ENCODE measurements around the gene NOS1.
"Not testable (repeated sequence)": the region's sequence is repeated elsewhere in the genome, so short reads cannot be mapped to it uniquely, and the experiment has no call there.

Gene NOS1

DNA sequence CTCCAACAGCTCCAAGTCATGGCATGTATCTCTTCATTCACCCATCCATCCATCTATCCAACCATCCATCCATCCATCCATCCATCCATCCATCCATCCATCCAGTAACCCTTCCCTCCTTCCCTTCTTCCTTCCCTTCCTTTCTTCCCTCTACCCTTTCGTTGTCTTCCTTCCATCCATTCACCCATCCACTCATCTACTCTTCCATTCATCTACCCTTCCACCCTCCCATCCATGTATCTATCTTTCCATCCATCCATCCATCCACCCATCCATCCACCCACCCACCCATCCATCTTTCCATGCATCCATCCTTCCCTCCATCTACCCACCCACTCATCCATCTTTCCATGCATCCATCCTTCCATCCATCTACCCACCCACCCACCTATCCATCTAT is 117.9 kb downstream of the NOS1 start:
- no peak for DNase-seq

DNA sequence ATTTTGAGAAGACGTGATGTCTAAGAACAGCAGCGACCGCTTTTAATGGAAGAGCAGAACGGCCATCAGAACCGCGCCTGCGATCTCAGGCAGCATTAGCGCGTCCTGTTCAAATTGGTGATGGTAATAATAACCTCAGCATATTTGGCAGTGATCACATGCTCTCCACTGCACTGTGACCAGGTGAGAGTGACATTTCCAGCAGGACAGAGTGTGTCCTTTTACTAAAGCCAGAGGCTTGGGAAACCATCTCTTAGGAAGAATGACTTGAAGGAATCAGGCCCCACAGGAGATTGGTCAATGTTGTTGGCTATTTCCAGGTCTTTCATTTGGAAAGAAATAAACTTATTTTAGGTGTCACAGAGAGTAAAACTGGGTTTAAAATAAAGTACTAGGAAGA is 119.7 kb downstream of the NOS1 start:
- no peak for DNase-seq

GRCh38 chr12:117240081-117240755 is 121.2 kb downstream of the NOS1 start:
- no peak for DNase-seq

- DNase-seq, result peak; percentile 66
Measured at GRCh38 chr12:117236456-117237001, 124.9 kb downstream of the NOS1 start.

- DNase-seq, result no peak
Measured at GRCh38 chr12:117235261-117235660, 126.2 kb downstream of the NOS1 start.

DNA sequence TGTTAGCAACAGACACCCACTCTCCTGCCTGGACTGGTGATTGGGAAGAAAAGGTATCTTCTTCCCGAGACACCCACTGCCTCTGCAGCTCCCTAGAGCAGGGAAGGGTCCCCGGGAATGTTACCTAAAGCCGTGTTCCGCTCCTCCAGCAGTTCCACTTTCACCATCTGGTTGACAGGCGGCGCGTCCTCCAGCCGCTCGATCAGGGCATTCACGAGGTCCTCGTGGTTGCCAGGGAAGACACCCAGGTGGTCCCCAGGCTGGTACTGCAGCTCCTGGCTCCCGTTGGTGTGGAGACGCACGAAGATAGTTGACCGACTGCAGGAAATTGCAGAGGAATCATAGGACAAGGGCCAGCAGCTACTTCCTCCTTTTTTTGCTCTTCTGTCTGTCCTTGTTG is 127.0 kb downstream of the NOS1 start:
- DNase-seq, result no peak

GRCh38 chr12:117231750-117232149 is 129.7 kb downstream of the NOS1 start:
- DNase-seq, result no peak

GRCh38 chr12:117228239-117228638 is 133.2 kb downstream of the NOS1 start:
- no peak for DNase-seq

GRCh38 chr12:117227000-117227653 is 134.3 kb downstream of the NOS1 start:
- DNase-seq, result no peak

DNA sequence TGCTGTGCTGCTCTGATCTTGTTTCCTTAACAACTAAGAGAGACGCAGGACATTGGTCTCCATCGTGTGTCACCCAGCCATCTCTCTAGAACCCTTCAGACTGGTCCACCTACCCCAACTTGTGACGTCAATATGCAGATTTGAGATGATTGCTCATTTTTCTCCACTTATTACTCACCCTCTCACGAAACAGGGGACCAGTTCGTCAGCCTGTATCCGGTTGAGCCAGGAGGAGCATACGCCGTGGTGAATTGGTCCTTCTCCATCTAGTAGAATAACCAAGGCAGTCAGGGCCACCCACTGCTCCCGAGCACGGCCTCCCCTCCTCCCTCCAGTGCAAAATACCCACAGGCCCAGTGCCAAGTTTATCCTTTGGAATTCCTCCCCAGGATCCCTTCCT is 134.9 kb downstream of the NOS1 start:
- no peak for DNase-seq

DNA sequence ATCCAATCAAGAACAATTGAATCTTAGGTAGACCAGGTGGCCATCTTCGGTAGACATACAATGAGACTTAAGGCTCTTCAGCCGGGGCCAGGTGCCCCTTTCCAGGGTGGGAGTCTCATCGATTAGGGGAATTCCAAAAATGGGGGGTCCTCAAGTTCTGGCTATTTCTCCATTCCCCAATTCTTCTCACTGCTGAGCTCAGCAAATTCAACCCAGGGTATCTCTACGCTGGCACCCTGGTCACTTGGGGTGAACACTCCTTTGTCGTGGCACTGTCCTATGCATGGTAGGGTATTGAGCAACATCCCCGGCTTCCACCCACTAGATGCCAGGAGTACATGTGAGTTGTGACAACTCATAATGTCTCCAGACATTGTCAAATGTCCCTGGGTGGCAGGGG is 136.2 kb downstream of the NOS1 start:
- DNase-seq, result no peak

- not testable (repeated sequence) for DNase-seq
Measured at GRCh38 chr12:117220947-117221346, 140.5 kb downstream of the NOS1 start.

GRCh38 chr12:117218149-117218548 is 143.3 kb downstream of the NOS1 start:
- DNase-seq, result no peak

GRCh38 chr12:117216686-117217085 is 144.7 kb downstream of the NOS1 start:
- no peak for DNase-seq

DNA sequence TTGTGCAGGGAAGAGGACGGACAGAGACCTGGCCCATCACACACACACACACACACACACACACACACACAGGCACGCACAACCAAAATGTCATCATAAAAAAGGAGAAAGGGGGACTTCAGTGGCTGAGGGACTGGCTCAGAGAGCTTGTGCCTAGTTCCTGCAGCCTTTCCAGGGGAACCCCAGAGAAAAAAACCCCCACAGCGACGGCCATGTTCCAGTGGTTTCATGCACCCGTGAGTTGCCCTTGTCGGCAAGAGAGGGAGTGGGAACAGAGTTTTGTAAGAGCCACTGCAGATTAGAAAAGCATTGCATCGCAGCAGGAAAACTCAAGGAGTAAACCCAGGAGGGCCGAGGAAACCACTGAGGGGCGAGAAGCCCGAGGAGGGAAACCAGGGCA is 146.6 kb downstream of the NOS1 start:
- DNase-seq, result no peak

DNA sequence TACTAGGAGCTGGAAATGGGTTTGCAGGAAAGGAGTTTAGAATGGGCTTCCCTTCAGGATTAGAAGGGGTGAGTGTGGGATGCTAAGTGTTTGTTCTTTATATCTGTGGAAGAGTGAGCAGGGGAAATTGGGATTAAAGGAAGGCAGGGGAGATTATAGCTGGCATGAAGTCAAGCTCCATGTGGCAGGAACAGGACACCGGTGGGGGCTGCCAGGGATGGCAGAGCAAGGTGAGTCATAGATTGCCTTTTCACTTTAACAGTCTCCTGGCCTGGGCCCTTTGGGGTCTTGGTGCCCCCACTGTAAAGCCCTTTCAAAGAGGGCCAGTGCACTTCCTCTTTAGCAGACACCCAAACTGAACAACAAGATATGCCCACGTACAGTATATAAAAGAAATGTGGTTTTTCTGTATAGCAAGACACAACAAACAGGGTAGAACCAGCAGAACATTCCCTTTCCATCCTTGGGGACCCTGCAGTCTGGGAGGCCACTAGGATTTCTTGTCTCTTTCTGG is 148.1 kb downstream of the NOS1 start:
- DNase-seq, result no peak

DNA sequence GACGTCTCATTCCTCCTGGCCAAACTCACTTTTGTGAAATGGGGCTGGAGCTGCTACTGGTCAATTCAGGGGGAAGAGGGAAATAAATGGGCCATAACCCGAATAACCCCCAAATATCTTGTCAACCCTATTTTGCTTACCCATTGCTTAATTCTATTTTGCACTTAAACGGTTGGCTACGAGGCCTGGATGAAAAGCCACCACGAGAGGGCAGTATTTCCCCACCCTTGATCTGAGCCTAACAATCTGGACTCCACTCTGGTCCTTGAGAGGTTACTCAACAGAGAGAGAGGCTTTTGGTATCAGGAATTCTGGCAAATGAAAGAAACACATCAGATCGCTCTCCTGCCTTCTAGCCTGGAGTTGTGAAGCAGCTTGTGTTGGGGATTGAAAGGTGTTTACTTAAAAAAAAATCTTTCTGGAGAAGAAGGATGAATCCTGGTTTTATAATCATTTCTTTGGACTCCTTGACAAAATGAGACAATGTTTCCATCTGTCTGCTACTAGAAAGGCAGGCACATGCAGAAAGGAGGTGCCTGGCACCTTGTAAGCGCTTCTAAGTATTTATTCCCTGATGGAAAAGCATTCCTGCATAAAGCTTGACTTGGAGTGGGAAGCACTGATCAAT is 148.7 kb downstream of the NOS1 start:
- peak; percentile 69 for DNase-seq

DNA sequence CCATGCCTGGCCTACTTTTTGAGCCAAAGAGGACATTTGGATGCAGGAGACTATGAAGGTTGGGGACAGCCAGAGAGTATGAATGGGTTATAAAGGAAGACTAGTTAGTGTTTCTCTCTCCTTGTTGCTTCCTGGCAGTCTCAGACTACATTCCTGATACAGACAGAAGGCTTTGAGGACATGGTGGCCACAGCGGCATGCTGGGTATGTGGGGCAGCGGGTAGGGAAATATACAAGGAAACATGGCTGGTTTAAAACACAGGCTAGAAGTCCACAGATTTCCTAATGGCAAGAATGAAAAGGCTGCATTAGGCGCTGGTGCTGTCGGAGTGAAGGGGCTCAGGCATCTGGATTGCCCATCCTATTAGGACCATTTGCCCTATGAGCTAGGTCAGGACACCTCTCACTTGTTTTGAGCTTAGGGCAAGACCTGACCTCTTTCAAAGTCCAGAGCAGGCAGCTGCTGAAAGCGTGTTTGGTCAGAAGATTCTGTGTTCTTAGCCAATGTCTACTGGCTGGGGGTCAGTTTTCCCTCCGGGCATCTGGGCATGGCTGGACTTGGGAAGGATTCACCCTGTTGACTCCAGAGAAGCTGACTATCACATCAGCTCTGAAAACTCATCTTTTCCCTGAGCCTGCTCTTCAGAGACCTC is 151.0 kb downstream of the NOS1 start:
- DNase-seq, result no peak

DNA sequence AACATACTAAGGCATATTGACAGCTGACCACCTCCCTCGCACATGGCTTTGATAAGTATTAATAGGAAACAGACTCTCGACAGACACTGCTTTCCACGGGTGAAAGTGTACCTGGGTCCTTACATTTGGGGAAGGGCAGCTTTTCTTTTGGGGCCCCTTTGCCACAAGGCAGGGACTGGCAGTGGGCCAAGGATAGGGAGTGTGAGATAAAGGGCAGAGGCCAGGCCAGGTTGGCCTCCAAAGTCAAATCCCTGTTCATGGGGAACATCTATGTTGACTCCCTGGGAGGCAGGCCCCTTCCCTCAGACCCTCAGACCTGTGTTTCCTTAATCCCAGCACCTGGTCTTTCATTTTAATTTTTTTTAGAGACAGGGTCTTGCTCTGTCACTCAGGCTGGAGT is 151.8 kb downstream of the NOS1 start:
- DNase-seq, result no peak

- DNase-seq, result no peak
Measured at GRCh38 chr12:117208811-117209455, 152.5 kb downstream of the NOS1 start.

DNA sequence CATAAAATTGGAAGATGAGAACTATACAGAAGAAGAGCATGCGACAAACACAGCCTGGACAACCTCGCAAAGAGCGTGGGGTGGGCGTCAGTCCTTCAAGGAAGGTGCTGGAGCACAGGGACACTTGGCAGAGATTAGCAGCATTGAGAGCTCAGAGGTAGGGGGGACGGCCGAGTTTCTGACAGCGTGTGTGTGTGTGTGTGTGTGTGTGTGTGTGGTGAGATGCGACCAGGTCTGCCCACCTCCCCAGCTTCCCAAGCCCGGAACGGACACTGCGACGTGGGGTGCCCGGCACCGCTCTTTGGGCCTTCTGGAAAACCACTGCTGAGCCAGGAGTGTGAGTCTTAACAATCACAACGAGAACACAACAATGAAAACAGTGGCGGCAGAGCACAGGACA is 153.2 kb downstream of the NOS1 start:
- no peak for DNase-seq

GRCh38 chr12:117207675-117208074 is 153.8 kb downstream of the NOS1 start:
- no peak for DNase-seq

DNA sequence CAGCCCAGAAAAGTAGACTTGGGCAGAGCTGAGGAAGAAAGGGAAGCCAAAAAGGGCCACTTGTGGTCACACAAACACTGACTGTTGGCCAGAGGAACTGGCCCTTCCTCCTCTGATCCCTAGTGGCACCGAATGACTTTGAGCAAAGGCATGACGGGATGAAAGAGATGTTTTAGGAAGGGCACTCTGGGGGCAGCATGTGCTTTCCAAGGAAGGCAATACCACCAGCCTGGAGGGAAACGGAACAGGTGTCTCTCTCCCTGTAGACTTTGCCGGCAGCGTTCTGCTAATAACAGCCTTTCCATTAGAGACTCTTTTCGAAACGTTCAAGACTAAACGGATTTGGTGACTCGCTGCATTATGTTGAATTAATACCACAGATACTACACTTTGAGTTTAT is 158.9 kb downstream of the NOS1 start:
- no peak for DNase-seq
